ENCODE measurements around the gene CEP55. TPM values are rescaled to one million over a fixed set of nuclear protein-coding genes. Genes with fewer than 3 reads are reported as not detected.
A peak's percentile ranks its signal among the peaks of the same experiment; 100 is the strongest.

Gene CEP55
- total RNA-seq, 1 experiment from 2014 or later: 16.5 TPM

DNA sequence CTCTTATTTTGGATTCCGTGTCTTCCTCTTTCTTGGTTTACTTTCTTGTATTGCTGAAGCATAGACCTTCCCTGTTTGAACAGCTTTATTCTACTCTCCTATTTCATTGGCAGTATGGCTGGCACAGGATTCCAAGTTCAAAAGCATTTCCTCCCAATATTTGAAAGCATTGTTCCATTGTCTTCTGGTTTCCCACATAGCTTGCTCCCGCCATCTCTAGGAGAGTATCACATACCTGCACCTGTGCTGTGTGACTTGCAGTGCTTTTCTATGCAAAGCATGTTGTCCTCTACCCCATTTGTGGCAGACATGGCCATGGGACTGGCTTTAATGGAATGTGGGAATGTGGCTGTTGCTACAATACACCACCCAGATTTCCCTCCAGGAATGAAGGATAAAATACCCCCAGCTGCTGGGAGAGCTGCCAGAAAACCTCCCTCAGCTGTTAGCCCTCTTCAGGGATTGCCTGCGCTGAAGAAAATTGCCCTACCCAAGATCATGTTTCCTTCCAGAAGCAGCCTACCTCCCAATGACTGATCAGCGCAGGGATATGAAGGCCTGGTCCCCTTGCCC, 7.4 kb upstream of the CEP55 start:
- no peaks in the 10 kb centered on the region for H4K20me1 ChIP-seq (ENCODE audit: insufficient read depth, low read depth, low read length)
- no peak overlapping the region for H3K4me2 ChIP-seq (ENCODE audit: low read depth, low read length, poor library complexity, severe bottlenecking)
- no peak overlapping the region for H2AFZ ChIP-seq (ENCODE audit: low read length)
- H3K27me3 ChIP-seq (ENCODE audit: low read length): no peaks in the 10 kb centered on the region
- no peak overlapping the region for H3K27ac ChIP-seq (ENCODE audit: low read length)
- H3K4me3 ChIP-seq (ENCODE audit: low read length): no peak overlapping the region
- no peaks in the 10 kb centered on the region for H3K79me2 ChIP-seq (ENCODE audit: low read length)
- DNase-seq: no peak
- no peak overlapping the region for H3K9ac ChIP-seq (ENCODE audit: low read length)
- no peaks in the 10 kb centered on the region for H3K9me3 ChIP-seq (ENCODE audit: low read length)
- no peaks in the 10 kb centered on the region for H3K4me1 ChIP-seq (ENCODE audit: low read length)
- H3K36me3 ChIP-seq (ENCODE audit: insufficient read depth, low read length): no peaks in the 10 kb centered on the region
- H3K9me2 ChIP-seq (replicated peaks; ENCODE audit: insufficient read depth, low read length): no peaks in the 10 kb centered on the region

GRCh38 chr10:93491602-93492121, 4.8 kb upstream of the CEP55 start:
- Histone ChIP-seq H3K4me1 (ENCODE audit: low read length) (peaks cover 4% of the 10 kb centered on the region), H3K27me3 (ENCODE audit: low read length) (no peaks in the 10 kb centered on the region), H3K9me3 (ENCODE audit: low read length) (no peaks in the 10 kb centered on the region), H4K20me1 (ENCODE audit: insufficient read depth, low read depth, low read length) (no peaks in the 10 kb centered on the region), H3K36me3 (ENCODE audit: insufficient read depth, low read length) (no peaks in the 10 kb centered on the region), H3K79me2 (ENCODE audit: low read length) (peaks cover 1% of the 10 kb centered on the region; the same call in 1 of the 2 replicates), H3K4me2 (ENCODE audit: low read depth, low read length, poor library complexity, severe bottlenecking) (no peak overlapping the region), H3K27ac (ENCODE audit: low read length) (no peak overlapping the region), H3K9me2 (replicated peaks; ENCODE audit: insufficient read depth, low read length) (no peaks in the 10 kb centered on the region), H3K9ac (ENCODE audit: low read length) (no peak overlapping the region), H3K4me3 (ENCODE audit: low read length) (no peak overlapping the region), H2AFZ (ENCODE audit: low read length) (no peak overlapping the region)
- no peak for DNase-seq

DNA sequence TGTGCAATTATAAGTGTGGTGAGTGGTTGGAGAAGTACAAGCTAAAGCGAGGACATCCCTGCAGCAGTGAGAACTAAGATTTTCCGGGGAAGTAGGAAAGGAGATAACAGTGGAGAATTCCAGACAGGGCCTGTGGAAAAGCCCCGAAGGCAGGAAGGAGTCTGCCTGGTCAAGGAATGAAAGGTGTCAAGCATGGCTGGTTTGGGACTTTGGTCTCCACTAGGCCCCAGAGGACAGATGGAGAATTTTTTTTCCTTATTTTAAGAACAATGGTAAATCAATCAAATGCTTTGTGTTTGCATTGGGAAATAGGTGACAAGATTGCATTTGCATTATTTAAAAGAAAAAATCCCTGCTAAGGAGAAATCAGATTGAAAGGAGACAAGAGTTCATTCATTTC, 3.2 kb upstream of the CEP55 start:
- H3K9ac ChIP-seq (ENCODE audit: low read length): no peak overlapping the region
- H3K27ac ChIP-seq (ENCODE audit: low read length): no peak overlapping the region
- no peaks in the 10 kb centered on the region for H3K27me3 ChIP-seq (ENCODE audit: low read length)
- no peaks in the 10 kb centered on the region for H3K9me2 ChIP-seq (replicated peaks; ENCODE audit: insufficient read depth, low read length)
- no peaks in the 10 kb centered on the region for H3K9me3 ChIP-seq (ENCODE audit: low read length)
- H3K79me2 ChIP-seq (ENCODE audit: low read length): peaks cover 15% of the 10 kb centered on the region
- no peaks in the 10 kb centered on the region for H3K36me3 ChIP-seq (ENCODE audit: insufficient read depth, low read length)
- no peak overlapping the region for H2AFZ ChIP-seq (ENCODE audit: low read length)
- no peak overlapping the region for H3K4me2 ChIP-seq (ENCODE audit: low read depth, low read length, poor library complexity, severe bottlenecking)
- H3K4me3 ChIP-seq (ENCODE audit: low read length): no peak overlapping the region
- no peak for DNase-seq
- no peaks in the 10 kb centered on the region for H4K20me1 ChIP-seq (ENCODE audit: insufficient read depth, low read depth, low read length)
- H3K4me1 ChIP-seq (ENCODE audit: low read length): peaks cover 10% of the 10 kb centered on the region

DNA sequence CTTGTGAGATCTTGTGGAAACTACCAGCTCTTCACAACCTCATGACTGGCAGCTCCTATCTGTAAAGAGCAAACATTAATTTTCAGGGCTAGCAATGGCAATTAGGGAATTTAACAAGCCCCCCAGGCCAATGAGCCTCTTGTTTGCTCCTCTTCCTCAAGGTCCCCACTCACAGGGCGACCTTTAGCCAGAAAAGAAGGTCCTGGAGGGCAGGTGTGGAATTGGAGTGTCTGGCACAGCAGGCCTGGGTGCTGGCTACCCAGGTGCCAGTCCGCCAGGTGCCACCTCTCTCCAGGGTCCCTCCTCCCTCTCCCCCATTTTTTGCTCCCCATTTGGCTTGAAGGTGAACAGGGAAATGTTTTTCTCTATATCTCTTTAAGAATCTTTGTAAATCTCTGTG, 1.9 kb upstream of the CEP55 start:
- no peak overlapping the region for H2AFZ ChIP-seq (ENCODE audit: low read length)

GRCh38 chr10:93495654-93496321, 624 bp upstream of the CEP55 start:
- Histone ChIP-seq H3K9me2 (replicated peaks; ENCODE audit: insufficient read depth, low read length) (no peaks in the 10 kb centered on the region), H3K36me3 (ENCODE audit: insufficient read depth, low read length) (no peaks in the 10 kb centered on the region), H3K9ac (ENCODE audit: low read length) (peak overlapping the region; percentile 68), H3K4me3 (ENCODE audit: low read length) (peak overlapping the region; percentile 78), H3K27ac (ENCODE audit: low read length) (no peak overlapping the region), H3K79me2 (ENCODE audit: low read length) (peaks cover 41% of the 10 kb centered on the region), H2AFZ (ENCODE audit: low read length) (peak overlapping the region; percentile 87; the same call in 1 of the 2 replicates), H3K4me2 (ENCODE audit: low read depth, low read length, poor library complexity, severe bottlenecking) (peak overlapping the region; percentile 64), H3K9me3 (ENCODE audit: low read length) (no peaks in the 10 kb centered on the region), H3K27me3 (ENCODE audit: low read length) (no peaks in the 10 kb centered on the region), H3K4me1 (ENCODE audit: low read length) (peaks cover 20% of the 10 kb centered on the region), H4K20me1 (ENCODE audit: insufficient read depth, low read depth, low read length) (no peaks in the 10 kb centered on the region)
- no peak for DNase-seq

More for the DNA sequence above, 1.9 kb upstream of the CEP55 start:
- Histone ChIP-seq H3K4me1 (ENCODE audit: low read length) (peaks cover 20% of the 10 kb centered on the region), H4K20me1 (ENCODE audit: insufficient read depth, low read depth, low read length) (no peaks in the 10 kb centered on the region), H3K27ac (ENCODE audit: low read length) (no peak overlapping the region), H3K36me3 (ENCODE audit: insufficient read depth, low read length) (no peaks in the 10 kb centered on the region), H3K79me2 (ENCODE audit: low read length) (peaks cover 28% of the 10 kb centered on the region), H3K4me3 (ENCODE audit: low read length) (no peak overlapping the region), H3K9ac (ENCODE audit: low read length) (no peak overlapping the region), H3K4me2 (ENCODE audit: low read depth, low read length, poor library complexity, severe bottlenecking) (no peak overlapping the region), H3K27me3 (ENCODE audit: low read length) (no peaks in the 10 kb centered on the region), H3K9me2 (replicated peaks; ENCODE audit: insufficient read depth, low read length) (no peaks in the 10 kb centered on the region), H3K9me3 (ENCODE audit: low read length) (no peaks in the 10 kb centered on the region)
- no peak for DNase-seq

DNA sequence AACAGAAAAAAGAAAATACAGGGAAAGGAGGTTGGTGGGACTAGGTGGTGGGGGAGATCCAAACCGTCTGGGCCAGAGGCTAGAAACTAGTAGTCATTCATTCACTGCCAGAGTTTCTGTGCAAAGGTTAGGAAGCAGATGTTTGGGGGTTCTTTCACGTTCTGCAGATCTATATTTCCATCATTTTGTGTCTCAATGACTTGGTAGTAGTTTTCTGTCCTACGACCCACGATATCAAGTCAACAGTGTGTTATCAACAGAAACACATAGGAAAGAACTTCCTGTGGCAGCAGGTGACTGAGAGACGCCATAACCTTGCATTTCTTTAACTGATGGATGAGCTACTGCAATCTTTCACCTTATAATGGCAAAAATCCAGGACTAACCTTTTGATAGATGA, 1.8 kb downstream of the CEP55 start:
- no peaks in the 10 kb centered on the region for H3K9me2 ChIP-seq (replicated peaks; ENCODE audit: insufficient read depth, low read length)
- peak overlapping the region; percentile 79 for H3K4me2 ChIP-seq (ENCODE audit: low read depth, low read length, poor library complexity, severe bottlenecking)
- H4K20me1 ChIP-seq (ENCODE audit: insufficient read depth, low read depth, low read length): no peaks in the 10 kb centered on the region
- peak overlapping the region; percentile 78 for H3K4me3 ChIP-seq (ENCODE audit: low read length)
- H2AFZ ChIP-seq (ENCODE audit: low read length): 0 out of 2 replicates have a peak overlapping the region, but pooled peaks have one; percentile 14
- peaks cover 52% of the 10 kb centered on the region for H3K79me2 ChIP-seq (ENCODE audit: low read length)
- H3K9ac ChIP-seq (ENCODE audit: low read length): peak overlapping the region; percentile 45
- H3K9me3 ChIP-seq (ENCODE audit: low read length): no peaks in the 10 kb centered on the region
- H3K36me3 ChIP-seq (ENCODE audit: insufficient read depth, low read length): peaks cover 2% of the 10 kb centered on the region; the same call in 1 of the 2 replicates
- no peaks in the 10 kb centered on the region for H3K27me3 ChIP-seq (ENCODE audit: low read length)
- H3K4me1 ChIP-seq (ENCODE audit: low read length): peaks cover 30% of the 10 kb centered on the region
- H3K27ac ChIP-seq (ENCODE audit: low read length): no peak overlapping the region
- no peak for DNase-seq

GRCh38 chr10:93501650-93502049, 5.2 kb downstream of the CEP55 start:
- H3K9ac ChIP-seq (ENCODE audit: low read length): no peak overlapping the region
- no peaks in the 10 kb centered on the region for H3K9me3 ChIP-seq (ENCODE audit: low read length)
- no peak for DNase-seq
- H4K20me1 ChIP-seq (ENCODE audit: insufficient read depth, low read depth, low read length): no peaks in the 10 kb centered on the region
- peaks cover 25% of the 10 kb centered on the region for H3K4me1 ChIP-seq (ENCODE audit: low read length)
- H3K4me2 ChIP-seq (ENCODE audit: low read depth, low read length, poor library complexity, severe bottlenecking): no peak overlapping the region
- no peaks in the 10 kb centered on the region for H3K9me2 ChIP-seq (replicated peaks; ENCODE audit: insufficient read depth, low read length)
- H3K79me2 ChIP-seq (ENCODE audit: low read length): peaks cover 53% of the 10 kb centered on the region
- H3K36me3 ChIP-seq (ENCODE audit: insufficient read depth, low read length): peaks cover 6% of the 10 kb centered on the region; the same call in 1 of the 2 replicates
- no peaks in the 10 kb centered on the region for H3K27me3 ChIP-seq (ENCODE audit: low read length)
- no peak overlapping the region for H3K4me3 ChIP-seq (ENCODE audit: low read length)
- 0 out of 2 replicates have a peak overlapping the region, but pooled peaks have one; percentile 30 for H3K27ac ChIP-seq (ENCODE audit: low read length)
- no peak overlapping the region for H2AFZ ChIP-seq (ENCODE audit: low read length)

GRCh38 chr10:93503075-93503474, 6.7 kb downstream of the CEP55 start:
- H3K27ac ChIP-seq (ENCODE audit: low read length): no peak overlapping the region
- DNase-seq: no peak
- H3K9me2 ChIP-seq (replicated peaks; ENCODE audit: insufficient read depth, low read length): no peaks in the 10 kb centered on the region
- H3K9ac ChIP-seq (ENCODE audit: low read length): no peak overlapping the region
- peaks cover 40% of the 10 kb centered on the region for H3K79me2 ChIP-seq (ENCODE audit: low read length)
- peaks cover 20% of the 10 kb centered on the region for H3K4me1 ChIP-seq (ENCODE audit: low read length)
- peaks cover 6% of the 10 kb centered on the region; the same call in 1 of the 2 replicates for H3K36me3 ChIP-seq (ENCODE audit: insufficient read depth, low read length)
- H3K9me3 ChIP-seq (ENCODE audit: low read length): no peaks in the 10 kb centered on the region
- H3K4me2 ChIP-seq (ENCODE audit: low read depth, low read length, poor library complexity, severe bottlenecking): no peak overlapping the region
- no peaks in the 10 kb centered on the region for H3K27me3 ChIP-seq (ENCODE audit: low read length)
- no peak overlapping the region for H3K4me3 ChIP-seq (ENCODE audit: low read length)
- no peak overlapping the region for H2AFZ ChIP-seq (ENCODE audit: low read length)
- H4K20me1 ChIP-seq (ENCODE audit: insufficient read depth, low read depth, low read length): no peaks in the 10 kb centered on the region

All from Karpas-422 (cell line).